Measurements from ENCODE around the gene CAPN7.

GRCh38 chr3:15207836-15208504 lies 1.9 kb downstream of the CAPN7 start:
- TF ChIP-seq POLR2A (IDR thresholded peaks at IDR 0.05): no peak
- TF ChIP-seq, protein P1, sequence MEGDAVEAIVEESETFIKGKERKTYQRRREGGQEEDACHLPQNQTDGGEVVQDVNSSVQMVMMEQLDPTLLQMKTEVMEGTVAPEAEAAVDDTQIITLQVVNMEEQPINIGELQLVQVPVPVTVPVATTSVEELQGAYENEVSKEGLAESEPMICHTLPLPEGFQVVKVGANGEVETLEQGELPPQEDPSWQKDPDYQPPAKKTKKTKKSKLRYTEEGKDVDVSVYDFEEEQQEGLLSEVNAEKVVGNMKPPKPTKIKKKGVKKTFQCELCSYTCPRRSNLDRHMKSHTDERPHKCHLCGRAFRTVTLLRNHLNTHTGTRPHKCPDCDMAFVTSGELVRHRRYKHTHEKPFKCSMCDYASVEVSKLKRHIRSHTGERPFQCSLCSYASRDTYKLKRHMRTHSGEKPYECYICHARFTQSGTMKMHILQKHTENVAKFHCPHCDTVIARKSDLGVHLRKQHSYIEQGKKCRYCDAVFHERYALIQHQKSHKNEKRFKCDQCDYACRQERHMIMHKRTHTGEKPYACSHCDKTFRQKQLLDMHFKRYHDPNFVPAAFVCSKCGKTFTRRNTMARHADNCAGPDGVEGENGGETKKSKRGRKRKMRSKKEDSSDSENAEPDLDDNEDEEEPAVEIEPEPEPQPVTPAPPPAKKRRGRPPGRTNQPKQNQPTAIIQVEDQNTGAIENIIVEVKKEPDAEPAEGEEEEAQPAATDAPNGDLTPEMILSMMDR (IDR thresholded peaks at IDR 0.05 in 4 of 5, conservative IDR thresholded peaks at IDR 0.05 in 1 of 5): no peak
